UCSD-AML1 (cell line): Measurements from ENCODE around the gene NBPF1.
"Not testable (repeated sequence)": the region's sequence is repeated elsewhere in the genome, so short reads cannot be mapped to it uniquely, and the experiment has no call there.

Experiments used
- DNase-seq: peaks from one replicate; lab custom pipeline; 2025; ENCODE audit not compliant: unreplicated experiment; lab: John Stamatoyannopoulos, UW

Gene NBPF1

GRCh38 chr1:16623812-16624719 is 10.7 kb upstream of the NBPF1 start:
- not testable (repeated sequence) for DNase-seq

- not testable (repeated sequence) for DNase-seq
These were observed 10.0 kb upstream of the NBPF1 start for GRCh38 chr1:16623337-16623736.

GRCh38 chr1:16621681-16622315 is 8.4 kb upstream of the NBPF1 start:
- not testable (repeated sequence) for DNase-seq

GRCh38 chr1:16621300-16621658 is 7.9 kb upstream of the NBPF1 start:
- no peak for DNase-seq

- DNase-seq: not testable (repeated sequence)
These were observed 6.6 kb upstream of the NBPF1 start for GRCh38 chr1:16619803-16620501.

- no peak for DNase-seq
These were observed 5.4 kb upstream of the NBPF1 start for GRCh38 chr1:16618719-16619118.

GRCh38 chr1:16617778-16618580 is 4.6 kb upstream of the NBPF1 start:
- DNase-seq: no peak

GRCh38 chr1:16617114-16617631 is 3.8 kb upstream of the NBPF1 start:
- no peak for DNase-seq

- no peak for DNase-seq
These were observed 2.2 kb upstream of the NBPF1 start for GRCh38 chr1:16615253-16616252.

GRCh38 chr1:16614361-16615252 is 1.2 kb upstream of the NBPF1 start:
- DNase-seq: no peak

- DNase-seq: no peak
These were observed 812 bp downstream of the NBPF1 start for GRCh38 chr1:16612332-16613172.

GRCh38 chr1:16611981-16612331 is 1.4 kb downstream of the NBPF1 start:
- not testable (repeated sequence) for DNase-seq

GRCh38 chr1:16611164-16611563 is 2.2 kb downstream of the NBPF1 start:
- DNase-seq: not testable (repeated sequence)

GRCh38 chr1:16610553-16610952 is 2.8 kb downstream of the NBPF1 start:
- DNase-seq: not testable (repeated sequence)

- DNase-seq: not testable (repeated sequence)
These were observed 3.6 kb downstream of the NBPF1 start for GRCh38 chr1:16609761-16610160.

GRCh38 chr1:16608838-16609560 is 4.4 kb downstream of the NBPF1 start:
- DNase-seq: no peak
